GM12892 (cell line): ENCODE measurements around the gene FSTL4.

Experiments
- POLR2A ChIP-seq: IDR thresholded peaks from 2 replicates; pipeline ENCODE4 v1.6.1; 2011; ENCODE audit warnings: low read depth, low read length, control low read depth
- POLR2AphosphoS5 ChIP-seq: IDR thresholded peaks from 2 replicates; pipeline ENCODE4 v1.6.1; 2011; ENCODE audit warnings: low read depth, low read length, control low read depth
- TAF1 ChIP-seq: IDR thresholded peaks from 2 replicates; pipeline ENCODE4 v1.6.1; 2011; ENCODE audit warnings: low read depth, mild to moderate bottlenecking, control low read depth, low read length, borderline replicate concordance

- TF ChIP-seq POLR2A, result no peak
- no peak for TF ChIP-seq TAF1
- no peak for TF ChIP-seq POLR2AphosphoS5
Observed at GRCh38 chr5:133325864-133326263, 286.5 kb downstream of the FSTL4 start.
